PFSK-1 (cell line): ENCODE measurements around the gene SHCBP1L.

Experiments used
- SIN3A ChIP-seq: IDR thresholded peaks from 2 replicates; pipeline ENCODE4 v1.6.1; 2012; ENCODE audit warnings: mild to moderate bottlenecking, low read length, moderate library complexity, borderline replicate concordance; ENCODE audit not compliant: insufficient read depth
- TAF1 ChIP-seq: IDR thresholded peaks from 2 replicates; pipeline ENCODE4 v1.6.1; 2012; ENCODE audit warnings: low read length, control low read depth, borderline replicate concordance; ENCODE audit not compliant: insufficient read depth
- TF ChIP-seq, protein P1 (sequence below), 2 experiments: IDR thresholded peaks; 2 replicates each; pipeline versions ENCODE4 v1.6.1 to v1.8.0; 2011 to 2012; ENCODE audit warnings: low read depth in 2 of 2, low read length in 2 of 2, control low read depth in 1 of 2, inconsistent platforms in 1 of 2, mild to moderate bottlenecking in 1 of 2, moderate library complexity in 1 of 2; ENCODE audit not compliant: insufficient read depth in 1 of 2

- TF ChIP-seq SIN3A (no peak), TAF1 (no peak)
- TF ChIP-seq, protein P1, sequence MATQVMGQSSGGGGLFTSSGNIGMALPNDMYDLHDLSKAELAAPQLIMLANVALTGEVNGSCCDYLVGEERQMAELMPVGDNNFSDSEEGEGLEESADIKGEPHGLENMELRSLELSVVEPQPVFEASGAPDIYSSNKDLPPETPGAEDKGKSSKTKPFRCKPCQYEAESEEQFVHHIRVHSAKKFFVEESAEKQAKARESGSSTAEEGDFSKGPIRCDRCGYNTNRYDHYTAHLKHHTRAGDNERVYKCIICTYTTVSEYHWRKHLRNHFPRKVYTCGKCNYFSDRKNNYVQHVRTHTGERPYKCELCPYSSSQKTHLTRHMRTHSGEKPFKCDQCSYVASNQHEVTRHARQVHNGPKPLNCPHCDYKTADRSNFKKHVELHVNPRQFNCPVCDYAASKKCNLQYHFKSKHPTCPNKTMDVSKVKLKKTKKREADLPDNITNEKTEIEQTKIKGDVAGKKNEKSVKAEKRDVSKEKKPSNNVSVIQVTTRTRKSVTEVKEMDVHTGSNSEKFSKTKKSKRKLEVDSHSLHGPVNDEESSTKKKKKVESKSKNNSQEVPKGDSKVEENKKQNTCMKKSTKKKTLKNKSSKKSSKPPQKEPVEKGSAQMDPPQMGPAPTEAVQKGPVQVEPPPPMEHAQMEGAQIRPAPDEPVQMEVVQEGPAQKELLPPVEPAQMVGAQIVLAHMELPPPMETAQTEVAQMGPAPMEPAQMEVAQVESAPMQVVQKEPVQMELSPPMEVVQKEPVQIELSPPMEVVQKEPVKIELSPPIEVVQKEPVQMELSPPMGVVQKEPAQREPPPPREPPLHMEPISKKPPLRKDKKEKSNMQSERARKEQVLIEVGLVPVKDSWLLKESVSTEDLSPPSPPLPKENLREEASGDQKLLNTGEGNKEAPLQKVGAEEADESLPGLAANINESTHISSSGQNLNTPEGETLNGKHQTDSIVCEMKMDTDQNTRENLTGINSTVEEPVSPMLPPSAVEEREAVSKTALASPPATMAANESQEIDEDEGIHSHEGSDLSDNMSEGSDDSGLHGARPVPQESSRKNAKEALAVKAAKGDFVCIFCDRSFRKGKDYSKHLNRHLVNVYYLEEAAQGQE (IDR thresholded peaks at IDR 0.05; ENCODE audit: insufficient read depth in 1 of 2, low read depth in 2 of 2, low read length in 2 of 2): no peak
These were observed 67.4 kb downstream of the SHCBP1L start for GRCh38 chr1:182885591-182885990.
